Measurements from ENCODE around the gene TM9SF1.

TM9SF1 gene

GRCh38 chr14:24195186-24196070, at the start of gene TM9SF1:
Gene TM9SF1 (minus strand): TSS chr14:24195441. CDS start chr14:24195019, 422 bp downstream.
- TF ChIP-seq EZH2phosphoT487 (IDR thresholded peaks at IDR 0.05; ENCODE audit: low read depth), result no peak
- no peak for TF ChIP-seq CTCF (IDR thresholded peaks at IDR 0.05; ENCODE audit: low read depth, low read length)
- H3K79me2 ChIP-seq (ENCODE audit: low read length), result peaks cover 50% of the 10 kb centered on the region
- H4K20me1 ChIP-seq (ENCODE audit: insufficient read depth, low read length), result no peaks in the 10 kb centered on the region
- H3K9me3 ChIP-seq (ENCODE audit: insufficient read depth, low read length), result no peaks in the 10 kb centered on the region
- H3K36me3 ChIP-seq (replicated peaks; ENCODE audit: low read depth, low read length), result peaks cover 27% of the 10 kb centered on the region
- peaks cover 15% of the 10 kb centered on the region for H3K4me1 ChIP-seq (ENCODE audit: low read length)
- H3K27ac ChIP-seq (ENCODE audit: low read length), result peak within 1 kb of the TSS; percentile 87
- H3K9ac ChIP-seq (ENCODE audit: low read length), result peak within 1 kb of the TSS; percentile 93
- H3K4me3 ChIP-seq (ENCODE audit: low read length), result peak within 1 kb of the TSS; percentile 96
- H3K4me2 ChIP-seq (ENCODE audit: low read length), result peak within 1 kb of the TSS; percentile 91
- H3K27me3 ChIP-seq (ENCODE audit: low read depth, low read length), result no peaks in the 10 kb centered on the region
- peak within 1 kb of the TSS; percentile 77 for H2AFZ ChIP-seq (ENCODE audit: low read depth, low read length)

- peaks cover 28% of the 10 kb centered on the region for H3K4me1 ChIP-seq (ENCODE audit: low read length)
- H3K27me3 ChIP-seq (ENCODE audit: low read depth, low read length), result no peaks in the 10 kb centered on the region
- H3K27ac ChIP-seq (ENCODE audit: low read length), result peak overlapping the region; percentile 93
- H3K4me2 ChIP-seq (ENCODE audit: low read length), result peak overlapping the region; percentile 82
- no peaks in the 10 kb centered on the region for H3K9me3 ChIP-seq (ENCODE audit: insufficient read depth, low read length)
- H2AFZ ChIP-seq (ENCODE audit: low read depth, low read length), result peak overlapping the region; percentile 35; the same call in 1 of the 2 replicates
- TF ChIP-seq CTCF (IDR thresholded peaks at IDR 0.05; ENCODE audit: low read depth, low read length) (no peak), EZH2phosphoT487 (IDR thresholded peaks at IDR 0.05; ENCODE audit: low read depth) (no peak)
- H3K4me3 ChIP-seq (ENCODE audit: low read length), result peak overlapping the region; percentile 82
- H3K36me3 ChIP-seq (replicated peaks; ENCODE audit: low read depth, low read length), result peaks cover 23% of the 10 kb centered on the region
- peaks cover 5% of the 10 kb centered on the region; the same call in 1 of the 2 replicates for H4K20me1 ChIP-seq (ENCODE audit: insufficient read depth, low read length)
- no peaks in the 10 kb centered on the region for H3K79me2 ChIP-seq (ENCODE audit: low read length)
- H3K9ac ChIP-seq (ENCODE audit: low read length), result peak overlapping the region; percentile 85
Measured at GRCh38 chr14:24243336-24243836, 48.1 kb upstream of the TM9SF1 start.

GRCh38 chr14:24241829-24242443, 46.7 kb upstream of the TM9SF1 start:
- TF ChIP-seq CTCF (IDR thresholded peaks at IDR 0.05; ENCODE audit: low read depth, low read length) (peak; percentile 12; the same call in 1 of the 2 replicates), EZH2phosphoT487 (IDR thresholded peaks at IDR 0.05; ENCODE audit: low read depth) (no peak)
- Histone ChIP-seq H3K4me1 (ENCODE audit: low read length) (peaks cover 18% of the 10 kb centered on the region), H3K36me3 (replicated peaks; ENCODE audit: low read depth, low read length) (peaks cover 35% of the 10 kb centered on the region), H3K27me3 (ENCODE audit: low read depth, low read length) (no peaks in the 10 kb centered on the region), H3K79me2 (ENCODE audit: low read length) (no peaks in the 10 kb centered on the region), H3K27ac (ENCODE audit: low read length) (peak overlapping the region; percentile 93), H3K4me2 (ENCODE audit: low read length) (peak overlapping the region; percentile 82), H3K9ac (ENCODE audit: low read length) (peak overlapping the region; percentile 85), H2AFZ (ENCODE audit: low read depth, low read length) (peak overlapping the region; percentile 78; the same call in 1 of the 2 replicates), H3K9me3 (ENCODE audit: insufficient read depth, low read length) (no peaks in the 10 kb centered on the region), H4K20me1 (ENCODE audit: insufficient read depth, low read length) (peaks cover 5% of the 10 kb centered on the region; the same call in 1 of the 2 replicates), H3K4me3 (ENCODE audit: low read length) (peak overlapping the region; percentile 82)
